Activated T-helper 1 cell treated with Interleukin-2 at 50 U/mL for 16 hours (primary cell): ENCODE results near the gene ABHD10.
A peak's percentile ranks its signal among the peaks of the same experiment; 100 is the strongest.

Experiments used
- DNase-seq: peaks from one replicate; pipeline ENCODE4 v3.0.0-alpha.2; 2020; ENCODE audit warnings: low read depth

The ABHD10 gene

DNA sequence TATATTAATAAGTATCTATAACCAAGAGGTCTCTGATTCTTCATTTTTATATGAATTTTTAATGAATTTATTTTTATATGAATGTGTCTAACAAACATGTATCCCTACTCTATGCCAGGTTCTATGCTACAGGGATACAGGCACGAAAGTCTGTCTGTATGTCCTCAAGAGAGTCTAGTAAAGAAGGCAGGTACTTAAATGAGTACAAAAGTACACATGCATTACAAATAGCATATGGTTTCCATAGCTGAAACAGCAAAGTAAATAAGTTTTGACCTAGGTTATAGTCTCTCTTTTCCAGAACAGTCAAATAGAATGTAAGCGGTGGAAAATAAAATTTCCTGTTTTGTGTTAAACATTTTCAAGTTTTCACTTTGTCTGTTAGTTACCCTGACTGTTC, 13.3 kb upstream of the ABHD10 start:
- no peak for DNase-seq

DNA sequence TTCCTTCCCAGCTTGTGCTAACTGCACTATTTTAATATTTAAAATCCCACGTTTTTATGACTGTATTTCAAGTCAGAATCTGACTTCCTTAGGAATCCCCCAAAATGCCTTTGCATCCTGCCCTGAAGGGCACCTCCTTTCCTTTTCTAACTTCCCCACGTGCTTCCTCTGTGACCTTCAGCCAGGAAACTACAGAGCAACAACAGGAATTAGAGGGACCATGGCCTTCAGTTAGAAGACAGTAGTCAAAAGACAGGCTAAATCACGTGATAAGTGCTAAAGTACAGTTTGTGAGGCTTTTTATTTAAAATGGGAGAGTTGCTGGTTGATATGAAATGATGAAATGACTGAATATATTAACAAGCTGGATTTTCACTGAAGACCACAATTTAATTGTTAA, 11.8 kb upstream of the ABHD10 start:
- no peak for DNase-seq

DNA sequence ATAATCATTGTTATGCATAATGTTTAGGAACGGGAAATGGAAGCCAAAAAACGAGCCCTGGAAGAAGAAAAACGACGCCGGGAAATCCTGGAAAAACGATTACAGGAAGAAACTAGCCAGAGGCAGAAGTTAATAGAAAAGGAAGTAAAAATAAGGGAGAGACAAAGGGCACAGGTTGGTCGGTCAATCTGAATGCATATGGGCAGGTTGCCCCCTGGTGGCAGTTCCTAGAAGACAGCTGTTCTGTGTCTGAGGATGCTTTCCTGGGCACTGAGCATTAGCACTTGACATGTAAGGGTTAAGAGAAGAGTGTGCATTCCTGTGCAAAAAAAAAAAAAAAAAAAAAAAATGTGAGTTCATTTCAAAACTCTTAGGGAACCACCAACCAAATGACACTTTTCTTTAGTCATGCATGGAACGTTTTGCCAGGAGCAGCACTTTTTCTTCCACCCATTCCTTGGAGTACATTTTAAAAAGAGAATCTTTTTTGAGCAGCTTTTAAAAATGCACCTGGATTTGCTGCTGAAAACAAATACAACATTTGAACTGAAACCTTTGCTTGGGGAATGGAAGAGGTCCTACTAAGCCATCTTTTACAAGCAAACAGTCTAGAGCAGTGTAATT, 11.1 kb upstream of the ABHD10 start:
- DNase-seq, result peak; percentile 58

DNA sequence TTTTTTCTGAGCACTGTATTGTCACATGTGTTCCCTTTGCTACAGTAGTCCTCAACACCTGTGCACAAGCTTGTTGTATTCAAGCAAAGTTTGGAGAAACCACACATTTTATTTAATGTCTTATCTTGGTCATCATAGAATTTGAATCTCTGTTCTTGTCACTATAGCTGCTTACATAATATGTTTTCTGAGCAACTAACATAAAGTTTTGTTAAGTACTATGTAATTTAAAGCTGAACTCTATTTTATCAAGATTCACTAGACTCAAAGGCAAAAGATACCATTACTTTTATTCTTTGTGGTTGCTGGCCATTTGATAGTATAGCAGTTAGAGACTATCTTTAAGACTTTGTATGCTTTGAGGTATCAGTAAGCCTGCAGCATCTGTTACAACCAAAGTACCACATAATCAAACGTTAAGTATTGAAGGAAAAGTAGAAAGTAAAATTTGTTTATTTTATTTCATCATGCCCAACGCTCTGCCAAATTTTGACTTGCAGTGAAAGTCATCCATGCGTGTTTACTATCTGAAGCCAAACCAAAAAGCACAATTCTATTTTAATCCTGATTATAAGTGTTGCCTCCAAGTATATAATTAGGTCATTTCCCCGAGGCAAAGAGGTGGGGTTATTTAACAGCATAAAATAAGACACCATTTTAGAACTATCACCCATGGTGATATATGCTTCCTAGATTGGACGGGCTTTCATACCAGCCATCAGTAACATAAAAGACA, 10.3 kb upstream of the ABHD10 start:
- no peak for DNase-seq

DNA sequence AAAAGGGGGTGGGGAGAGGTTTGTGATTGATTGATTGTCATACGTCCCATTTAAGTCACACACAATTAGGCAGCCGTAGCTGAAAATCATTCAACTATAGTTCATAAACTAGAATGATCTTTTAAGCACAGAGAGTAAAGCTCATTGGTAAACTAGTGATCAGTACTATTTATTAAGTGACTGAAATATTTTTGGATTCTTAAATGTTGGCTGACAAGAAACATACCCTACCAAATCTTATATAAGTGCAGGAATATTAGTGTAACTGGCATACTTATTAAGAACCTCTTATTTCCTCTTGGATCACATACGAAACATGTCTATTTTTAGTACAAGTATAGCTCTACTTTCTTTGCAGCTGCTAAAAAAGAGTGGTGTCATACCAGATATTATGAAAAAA, 8.4 kb upstream of the ABHD10 start:
- no peak for DNase-seq

DNA sequence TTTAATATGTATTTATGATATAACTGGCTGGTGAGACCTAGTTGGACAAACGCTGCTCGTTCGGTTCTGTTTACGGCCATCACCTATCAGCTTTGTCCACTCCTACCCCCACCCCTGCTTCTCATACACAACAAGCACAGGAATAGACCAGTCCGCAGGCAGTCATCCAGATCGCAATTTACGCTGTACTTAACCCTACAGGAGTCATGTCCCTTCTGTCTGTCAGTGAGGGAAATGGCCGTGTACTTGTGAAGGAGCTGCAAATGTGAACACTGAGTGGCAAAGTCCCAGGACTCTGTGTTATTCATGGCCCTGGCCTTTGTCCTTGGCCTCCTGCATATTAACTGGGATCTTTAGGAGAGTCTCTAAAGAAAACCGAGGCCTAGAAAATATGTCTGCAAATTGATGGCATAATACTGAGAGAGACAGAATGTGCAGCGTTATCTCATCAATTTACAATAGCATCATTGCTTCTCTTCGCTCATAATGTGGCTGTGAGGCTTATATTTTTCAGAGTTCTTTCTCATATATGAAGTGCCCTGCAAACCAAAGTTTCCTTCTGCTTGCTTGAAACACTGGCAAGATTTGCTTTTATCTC, 7.2 kb upstream of the ABHD10 start:
- no peak for DNase-seq

DNA sequence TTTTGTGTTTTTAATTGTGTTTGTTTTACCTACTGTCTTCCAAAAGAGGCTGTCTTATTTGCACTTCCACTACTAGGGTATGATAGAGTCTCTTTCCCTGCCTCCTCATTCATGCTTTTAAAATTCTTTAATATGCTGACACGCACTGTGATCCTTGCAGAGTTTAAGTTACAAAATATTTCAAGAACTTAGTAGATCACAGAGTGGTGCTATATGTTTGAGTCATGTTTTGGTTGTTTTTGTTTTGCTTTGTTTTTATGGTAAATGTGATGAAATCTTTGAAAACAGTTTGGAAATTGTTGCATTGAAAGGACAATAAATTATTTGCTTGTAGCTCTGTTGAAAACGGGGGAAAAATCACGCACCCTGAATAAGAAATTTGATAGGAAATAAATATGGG, 5.9 kb upstream of the ABHD10 start:
- DNase-seq, result no peak

DNA sequence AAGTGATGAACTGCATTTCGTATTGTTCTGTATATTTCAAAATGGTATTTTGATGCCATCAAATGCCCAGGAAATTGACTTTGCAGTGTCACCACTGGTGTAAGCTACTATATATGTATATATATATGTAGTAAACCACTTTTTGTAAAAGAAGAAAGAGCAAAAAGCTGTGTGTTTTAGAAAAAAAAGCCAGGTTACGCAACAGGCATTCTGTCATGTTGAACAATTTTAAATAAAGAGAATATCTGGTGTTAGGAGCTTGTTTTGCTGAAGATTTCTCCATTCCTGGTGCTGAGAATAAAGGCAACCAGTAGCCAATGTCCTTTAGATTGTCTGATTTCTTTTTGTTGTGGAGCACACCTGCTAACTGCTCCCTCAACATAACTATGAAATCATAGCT, 3.7 kb upstream of the ABHD10 start:
- no peak for DNase-seq

DNA sequence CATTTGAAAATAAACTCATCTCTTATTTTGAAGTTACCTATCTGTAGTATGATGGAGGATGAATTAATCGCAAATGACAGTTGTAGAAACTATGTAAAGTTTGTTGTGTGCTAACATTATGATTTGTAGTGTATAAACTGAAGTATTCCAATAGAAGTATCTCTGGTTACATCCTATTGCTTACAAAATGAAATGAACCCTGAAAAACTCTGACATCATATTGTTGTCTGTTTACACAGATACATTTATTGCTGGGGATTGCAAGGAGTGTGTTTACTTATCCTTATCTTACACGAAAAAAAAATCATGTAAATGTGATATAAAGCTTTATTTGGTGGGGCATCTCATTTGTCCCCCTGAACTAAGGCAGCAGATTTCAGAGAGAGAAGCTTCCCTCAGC, 2.6 kb upstream of the ABHD10 start:
- no peak for DNase-seq

DNA sequence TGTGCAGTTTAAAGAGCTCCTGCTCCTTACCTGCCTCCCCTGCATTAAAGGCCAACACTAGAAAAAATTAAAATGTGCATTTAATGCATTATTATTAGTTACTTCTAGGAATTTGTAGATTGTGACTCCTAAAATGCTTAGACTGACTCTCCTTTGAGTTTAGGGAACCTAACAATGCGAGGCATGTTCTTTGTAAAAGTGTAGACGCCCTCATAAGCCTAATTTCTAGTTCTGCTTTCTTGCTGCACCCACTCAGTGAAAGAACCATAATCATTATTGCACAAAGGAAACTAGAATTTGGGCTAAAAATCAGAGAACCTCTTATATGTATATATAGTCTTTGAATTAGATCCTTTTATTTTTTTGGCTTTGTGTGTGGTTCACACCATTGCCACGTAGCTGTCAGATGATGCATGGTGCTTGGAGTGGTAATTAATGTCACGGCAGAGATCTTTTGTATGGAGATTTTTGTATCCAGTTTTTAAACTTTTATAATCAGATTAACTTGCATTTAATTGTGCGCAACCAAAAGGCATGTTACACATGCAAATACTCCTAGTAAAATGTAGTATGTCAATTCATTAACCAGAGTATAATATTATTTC, 710 bp downstream of the ABHD10 start:
- DNase-seq, result no peak

DNA sequence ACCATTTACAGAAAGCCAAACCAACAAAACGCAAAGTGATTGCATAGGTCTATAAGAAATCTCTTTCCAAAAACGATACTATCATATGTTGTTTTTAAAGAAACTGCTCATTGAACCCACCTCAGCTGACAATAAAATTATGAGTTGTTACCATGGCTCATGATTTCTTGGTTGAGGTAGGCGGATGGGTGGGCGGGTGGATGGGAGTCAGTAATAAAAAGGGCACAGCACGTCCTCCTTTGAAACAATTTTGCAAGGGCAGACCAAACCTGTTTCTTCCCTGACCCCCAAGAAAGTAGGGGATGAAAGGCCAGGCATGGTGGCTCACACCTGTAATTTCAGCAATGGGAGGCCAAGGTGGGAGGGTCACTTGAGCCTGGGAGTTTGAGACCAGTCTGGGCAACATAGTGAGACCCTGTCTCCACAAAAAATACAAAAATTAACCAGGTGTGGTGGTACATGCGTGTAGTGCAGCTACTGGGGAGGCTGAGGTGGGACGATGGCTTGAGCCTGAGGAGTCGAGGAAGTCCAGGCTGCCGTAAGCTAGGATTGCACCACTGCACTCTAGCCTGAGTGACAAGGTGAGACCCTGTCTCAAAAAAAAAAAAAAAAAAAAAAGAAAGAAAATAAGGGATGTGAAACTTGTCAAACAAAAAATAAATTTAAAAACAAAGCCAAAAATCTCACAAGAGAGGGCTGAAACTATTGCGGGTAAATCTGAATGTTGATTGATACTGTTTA, 2.1 kb downstream of the ABHD10 start:
- no peak for DNase-seq

DNA sequence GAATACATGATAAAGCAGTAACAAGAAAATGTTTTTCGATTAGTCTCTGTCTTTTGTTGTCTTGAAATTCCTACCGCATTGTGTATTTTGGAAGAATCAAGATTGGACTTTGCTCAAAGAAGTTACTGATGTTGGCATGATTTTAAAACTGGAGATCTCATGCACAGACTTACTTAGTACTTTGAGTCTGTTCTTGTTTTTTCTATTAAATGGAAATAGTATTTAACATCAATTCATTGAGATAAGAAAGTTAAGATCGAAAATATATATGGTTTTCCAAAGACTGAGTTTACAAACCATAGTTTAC, 2.6 kb downstream of the ABHD10 start:
- no peak for DNase-seq

DNA sequence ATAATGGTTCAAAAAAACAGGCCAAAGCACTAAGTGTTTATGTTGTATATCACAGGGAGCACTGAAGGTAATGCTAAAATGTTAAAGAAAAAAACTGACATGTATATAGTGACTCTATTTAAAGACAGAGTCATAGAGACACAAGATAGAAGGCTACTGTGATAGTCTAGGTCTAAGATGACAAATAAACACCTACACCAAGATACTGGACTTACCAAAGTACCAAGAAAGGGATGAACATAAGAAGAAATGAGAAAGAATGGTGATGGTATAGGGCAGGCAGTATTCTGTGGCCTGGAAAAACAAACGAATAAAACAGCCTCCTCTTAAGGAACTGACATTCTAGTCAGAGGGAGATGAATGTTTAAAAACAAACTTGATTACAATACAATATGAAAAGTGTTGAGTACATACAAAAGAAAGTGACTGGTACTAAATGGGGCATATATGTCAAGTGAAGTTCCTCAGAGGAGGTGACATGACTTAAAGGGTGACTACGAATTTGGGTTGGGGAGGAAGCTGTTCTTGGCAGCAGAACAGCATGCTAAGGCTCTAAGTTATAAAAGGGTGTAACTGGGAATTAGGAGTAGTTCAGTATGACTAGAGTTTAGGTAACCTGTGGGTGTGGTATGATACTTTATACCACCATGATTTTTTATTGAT, 5.9 kb downstream of the ABHD10 start:
- no peak for DNase-seq

DNA sequence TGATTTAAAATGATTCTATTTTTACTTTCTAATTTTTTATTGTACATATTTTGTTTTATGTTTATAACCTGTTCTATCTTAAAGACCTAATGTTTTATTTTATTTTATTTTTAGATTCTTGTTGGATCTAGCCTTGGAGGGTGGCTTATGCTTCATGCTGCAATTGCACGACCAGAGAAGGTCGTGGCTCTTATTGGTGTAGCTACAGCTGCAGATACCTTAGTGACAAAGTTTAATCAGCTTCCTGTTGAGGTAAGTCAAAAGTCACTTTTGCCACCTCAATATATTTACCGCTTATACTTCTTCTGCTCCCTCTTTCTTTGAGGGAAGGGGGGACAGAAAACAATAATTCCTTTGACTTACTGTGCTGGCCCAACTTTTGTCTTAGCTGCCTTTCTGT, 8.0 kb downstream of the ABHD10 start:
- no peak for DNase-seq

DNA sequence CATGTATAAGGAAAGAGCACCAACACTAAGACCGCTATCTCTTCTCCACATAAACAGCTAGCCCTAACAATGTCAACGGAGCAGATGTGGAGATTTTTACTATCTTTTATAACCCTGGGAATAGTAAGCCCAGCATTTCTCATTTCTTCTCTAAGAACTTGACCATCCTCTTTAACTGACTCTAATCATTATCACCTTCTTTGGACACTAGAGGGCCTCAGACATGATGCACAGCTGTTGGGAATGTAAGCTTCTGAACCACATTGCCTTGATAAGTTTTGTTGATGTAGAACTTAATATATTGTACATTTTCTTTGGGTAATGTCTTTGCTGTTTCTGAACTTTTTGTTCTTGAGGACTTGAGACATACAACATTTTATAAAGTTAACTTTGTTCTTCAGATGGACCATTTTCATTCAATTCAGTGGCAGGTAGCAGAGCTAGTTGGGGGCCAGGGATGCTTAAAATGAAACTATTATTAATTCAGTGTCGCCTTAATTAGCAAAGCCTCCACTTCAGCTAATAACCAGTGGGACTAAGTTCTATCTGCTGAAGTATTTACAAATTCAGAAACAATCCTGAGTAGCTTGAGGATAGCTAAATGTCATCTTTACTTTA, 10.3 kb downstream of the ABHD10 start:
- DNase-seq, result no peak

DNA sequence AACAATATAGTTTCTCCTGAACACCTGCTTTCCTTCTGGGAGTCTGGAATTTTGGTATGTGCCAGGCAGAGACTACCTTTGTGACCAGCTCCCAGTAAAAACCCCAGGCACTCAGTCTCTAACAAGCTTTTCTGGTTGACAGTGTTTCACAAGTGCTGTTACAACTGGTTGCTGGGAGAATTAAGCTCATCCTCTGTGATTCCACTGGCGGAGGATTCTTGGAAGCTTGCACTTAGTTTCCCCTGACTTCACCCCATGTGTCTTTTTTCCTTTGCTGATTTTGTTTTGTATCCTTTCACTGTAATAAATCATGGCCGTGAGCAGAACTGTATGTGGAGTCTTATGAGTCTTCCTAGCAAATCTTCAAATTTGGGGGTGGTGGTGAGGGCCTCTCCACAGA, 14.2 kb downstream of the ABHD10 start:
- DNase-seq, result no peak

DNA sequence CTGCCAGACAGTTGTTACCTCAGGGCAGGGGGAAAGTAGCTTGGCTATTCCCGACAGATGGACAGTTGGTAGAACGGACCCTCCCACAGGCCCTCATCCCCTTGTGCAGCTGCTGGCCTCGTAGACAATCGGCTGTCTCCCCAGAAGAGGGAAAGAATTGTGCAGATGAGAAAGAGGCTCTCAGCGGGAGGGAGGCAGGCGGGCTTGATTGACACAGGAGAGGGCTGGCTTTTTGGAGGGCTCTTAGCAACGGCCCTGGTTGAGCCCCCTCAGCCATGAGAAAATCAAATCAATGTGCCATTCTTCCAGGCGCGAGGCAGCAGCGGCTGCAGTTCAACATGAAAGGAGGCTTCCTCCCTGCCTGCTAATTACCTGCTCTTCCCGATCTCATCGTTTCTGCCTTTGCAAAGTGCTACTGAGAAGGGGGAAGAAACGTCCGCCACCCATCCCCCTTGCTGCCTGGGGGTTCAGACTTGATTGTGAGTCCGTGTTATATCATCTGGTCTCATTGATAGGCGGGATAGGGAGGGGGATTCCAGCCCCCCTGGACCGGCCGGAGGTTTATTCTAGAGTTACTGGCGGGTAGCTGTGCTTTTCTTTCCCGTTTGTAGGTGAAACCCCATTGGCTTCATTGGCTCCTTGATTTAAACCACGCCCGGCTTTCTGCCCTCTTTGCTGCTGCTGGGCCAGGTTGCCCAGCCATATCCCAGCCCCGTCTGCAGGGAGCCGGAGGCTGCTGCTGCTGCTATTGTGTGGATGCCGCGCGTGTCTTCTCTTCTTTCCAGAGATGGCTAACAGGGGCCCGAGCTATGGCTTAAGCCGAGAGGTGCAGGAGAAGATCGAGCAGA, 20.0 kb downstream of the ABHD10 start, which contains the start of gene TAGLN3:
TAGLN3 (plus strand) TSS at position 287 of the 848 bp plus-strand sequence; CDS start at position 788, 501 bp downstream.
- DNase-seq, result no peak

DNA sequence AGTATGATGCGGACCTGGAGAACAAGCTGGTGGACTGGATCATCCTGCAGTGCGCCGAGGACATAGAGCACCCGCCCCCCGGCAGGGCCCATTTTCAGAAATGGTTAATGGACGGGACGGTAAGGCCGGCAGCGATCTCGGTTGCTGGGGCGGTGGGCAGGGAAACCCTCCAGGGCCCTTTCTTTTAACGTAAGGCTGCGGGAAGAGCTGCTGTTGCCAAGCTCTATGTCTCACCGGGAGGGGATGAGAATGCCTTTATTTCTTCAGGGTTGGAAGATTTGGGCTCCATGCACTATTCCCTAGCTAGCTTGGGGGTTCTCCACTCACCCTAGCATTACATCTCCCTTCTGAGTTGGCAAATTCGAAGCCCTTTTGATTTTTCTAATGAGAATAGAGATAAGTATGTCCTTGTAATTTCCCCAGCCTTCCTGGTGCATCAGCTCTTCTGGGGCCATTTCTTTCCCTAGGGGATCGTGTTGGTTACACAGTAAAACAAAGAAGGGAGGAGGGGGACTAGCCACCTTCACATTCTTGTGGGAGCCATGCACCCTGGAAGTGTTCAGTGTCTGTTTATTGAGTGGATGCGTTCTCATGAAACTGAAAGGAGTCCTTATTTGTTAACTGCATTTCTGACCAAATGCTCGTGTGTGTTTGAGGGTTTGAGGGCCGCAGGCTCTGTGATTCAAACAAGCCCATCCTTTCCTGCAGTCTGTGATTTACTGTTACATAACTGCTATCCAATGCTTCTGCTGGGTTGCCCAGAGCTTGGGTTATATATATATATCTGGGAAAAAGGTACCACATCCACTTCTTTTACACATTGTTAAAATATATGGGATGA, 20.9 kb downstream of the ABHD10 start:
- DNase-seq, result no peak

DNA sequence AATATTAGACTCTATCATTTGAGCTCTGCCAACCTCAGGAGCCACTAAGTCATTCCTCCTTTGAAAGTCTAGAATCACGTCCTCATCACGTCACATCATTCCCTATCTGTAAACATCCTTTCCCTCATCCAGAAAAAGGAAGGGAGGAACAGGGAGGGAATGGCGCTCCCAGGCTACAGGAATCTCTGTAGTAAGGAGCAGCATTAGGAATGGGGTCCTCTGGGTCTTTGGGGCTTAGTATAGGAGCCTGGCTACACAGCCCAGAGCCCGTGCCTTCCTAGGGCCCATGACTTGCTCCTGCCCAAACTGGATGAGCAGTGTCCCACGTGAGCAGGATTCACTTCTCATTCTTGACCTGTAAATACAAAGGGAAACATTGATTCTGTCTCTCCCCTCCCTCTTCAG, 21.5 kb downstream of the ABHD10 start:
- DNase-seq, result no peak

DNA sequence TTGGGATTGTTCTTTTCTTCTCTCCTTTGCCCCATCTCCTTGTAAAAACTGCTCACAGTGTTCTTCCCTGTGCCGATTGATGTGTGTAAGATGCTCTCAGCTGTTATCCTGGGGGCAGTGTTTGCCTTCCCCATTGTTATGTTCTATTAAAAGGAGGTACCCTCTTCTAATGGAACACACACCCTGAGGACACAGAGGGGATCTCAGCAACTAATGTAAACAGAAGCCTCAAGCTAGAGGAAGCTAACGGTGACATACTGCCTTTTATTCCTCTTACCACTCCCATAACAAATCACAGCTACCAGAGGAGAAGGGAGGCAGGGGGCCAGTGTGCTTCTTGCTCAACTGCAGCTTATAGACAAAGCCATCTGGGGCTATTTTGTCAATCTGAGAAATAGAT, 22.1 kb downstream of the ABHD10 start:
- DNase-seq, result no peak
